ENCODE measurements around the gene DBN1.

Gene DBN1

GRCh38 chr5:177504086-177505056 lies 30.9 kb upstream of the DBN1 start:
- DNase-seq (ENCODE audit: low read depth): no peak

GRCh38 chr5:177503351-177504085 lies 30.1 kb upstream of the DBN1 start:
- no peak for DNase-seq (ENCODE audit: low read depth)

GRCh38 chr5:177502886-177503285 lies 29.5 kb upstream of the DBN1 start:
- DNase-seq (ENCODE audit: low read depth): no peak

GRCh38 chr5:177501874-177502678 lies 28.6 kb upstream of the DBN1 start:
- DNase-seq (ENCODE audit: low read depth): no peak

- peak; percentile 86 for DNase-seq (ENCODE audit: low read depth)
Observed at GRCh38 chr5:177500685-177501522, 27.5 kb upstream of the DBN1 start.

GRCh38 chr5:177499842-177500241 lies 26.4 kb upstream of the DBN1 start:
- DNase-seq (ENCODE audit: low read depth): no peak

GRCh38 chr5:177498013-177498787 lies 24.8 kb upstream of the DBN1 start:
- DNase-seq (ENCODE audit: low read depth): no peak

- peak; percentile 95 for DNase-seq (ENCODE audit: low read depth)
Observed at GRCh38 chr5:177497292-177498012, 24.0 kb upstream of the DBN1 start, which contains the start of gene PDLIM7. PDLIM7 (minus strand) TSS chr5:177497604; CDS start chr5:177496512, 1,092 bp downstream.

GRCh38 chr5:177496727-177497291 lies 23.4 kb upstream of the DBN1 start:
- no peak for DNase-seq (ENCODE audit: low read depth)

- DNase-seq (ENCODE audit: low read depth): no peak
Observed at GRCh38 chr5:177496070-177496726, 22.8 kb upstream of the DBN1 start.

GRCh38 chr5:177495243-177496060 lies 22.0 kb upstream of the DBN1 start:
- DNase-seq (ENCODE audit: low read depth): no peak

- no peak for DNase-seq (ENCODE audit: low read depth)
Observed at GRCh38 chr5:177494346-177495195, 21.1 kb upstream of the DBN1 start.

- DNase-seq (ENCODE audit: low read depth): no peak
Observed at GRCh38 chr5:177493795-177494345, 20.4 kb upstream of the DBN1 start.

GRCh38 chr5:177492841-177493240 lies 19.4 kb upstream of the DBN1 start:
- no peak for DNase-seq (ENCODE audit: low read depth)

- DNase-seq (ENCODE audit: low read depth): no peak
Observed at GRCh38 chr5:177491983-177492746, 18.7 kb upstream of the DBN1 start.

- no peak for DNase-seq (ENCODE audit: low read depth)
Observed at GRCh38 chr5:177491429-177491945, 18.1 kb upstream of the DBN1 start.

Measured in activated T-cell treated with anti-CD3 and anti-CD28 coated beads for 1 hour (primary cell).